ES-I3 (cell line): ENCODE measurements around the gene PRSS53.

ENCODE experiments used
- H3K36me3 ChIP-seq: 2 replicates; pipeline ENCODE4 v1.6.1; 2013; ENCODE audit warnings: mild to moderate bottlenecking, low read length, control low read depth, moderate library complexity; ENCODE audit not compliant: insufficient read depth
- H3K4me1 ChIP-seq: 2 replicates; pipeline ENCODE4 v1.6.1; 2013; ENCODE audit warnings: mild to moderate bottlenecking, control low read depth, low read length; ENCODE audit not compliant: insufficient read depth
- H3K9ac ChIP-seq: 2 replicates; pipeline ENCODE4 v1.6.1; 2013; ENCODE audit warnings: low read depth, mild to moderate bottlenecking, low read length, moderate library complexity
- H3K9me3 ChIP-seq: 2 replicates; pipeline ENCODE4 v1.6.1; 2013; ENCODE audit warnings: mild to moderate bottlenecking, low read length, moderate library complexity; ENCODE audit not compliant: control insufficient read depth, insufficient read depth

The PRSS53 gene

GRCh38 chr16:31042866-31043265 is 45.9 kb downstream of the PRSS53 start:
- H3K36me3 ChIP-seq, result peaks cover 2% of the 10 kb centered on the region; the same call in 1 of the 2 replicates
- peak overlapping the region; percentile 54 for H3K9ac ChIP-seq
- H3K4me1 ChIP-seq, result no peaks in the 10 kb centered on the region
- no peaks in the 10 kb centered on the region for H3K9me3 ChIP-seq

DNA sequence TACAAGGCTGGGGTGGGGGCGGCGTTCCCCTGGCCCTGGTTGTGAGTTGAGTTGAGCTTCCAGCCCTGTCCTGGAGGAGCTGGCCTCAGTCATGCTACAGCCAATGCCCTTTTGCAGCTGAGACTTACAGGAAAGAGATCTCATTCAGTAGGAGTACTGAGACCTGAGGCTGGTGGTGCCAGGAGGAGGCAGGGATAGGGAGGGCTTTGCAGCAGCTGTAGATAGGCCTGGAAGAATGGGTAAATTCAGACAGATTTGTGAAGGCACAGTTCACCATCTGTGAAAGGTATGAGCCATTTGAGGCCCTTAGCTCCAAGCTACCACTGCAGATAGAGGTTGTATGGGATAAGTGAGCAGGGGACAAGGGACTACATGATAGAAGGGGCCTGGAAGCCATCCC is 49.8 kb downstream of the PRSS53 start:
- Histone ChIP-seq H3K9ac (no peak overlapping the region), H3K36me3 (peaks cover 2% of the 10 kb centered on the region; the same call in 1 of the 2 replicates), H3K4me1 (no peaks in the 10 kb centered on the region), H3K9me3 (no peaks in the 10 kb centered on the region)

DNA sequence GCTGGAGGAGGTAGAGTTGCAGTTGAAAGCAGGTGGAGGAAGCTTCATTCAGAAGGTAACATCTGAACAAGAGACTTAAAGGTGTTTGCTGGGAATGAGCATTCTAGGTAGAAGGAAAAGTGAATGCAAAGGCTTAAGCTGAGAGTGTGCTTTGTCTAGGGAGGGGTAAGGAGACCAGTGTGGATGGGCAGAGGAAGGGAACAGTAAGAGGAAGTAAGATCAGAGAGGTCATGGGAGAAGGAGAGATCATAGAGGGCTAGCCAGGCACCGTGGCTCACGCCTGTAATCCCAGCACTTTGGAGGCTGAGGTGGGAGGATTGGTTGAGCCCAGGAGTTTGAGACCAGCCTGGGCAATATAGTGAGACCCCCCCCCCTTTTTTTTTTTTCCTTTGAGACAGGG is 52.1 kb downstream of the PRSS53 start:
- Histone ChIP-seq H3K4me1 (no peaks in the 10 kb centered on the region), H3K9ac (no peak overlapping the region), H3K36me3 (peaks cover 2% of the 10 kb centered on the region; the same call in 1 of the 2 replicates), H3K9me3 (no peaks in the 10 kb centered on the region)

DNA sequence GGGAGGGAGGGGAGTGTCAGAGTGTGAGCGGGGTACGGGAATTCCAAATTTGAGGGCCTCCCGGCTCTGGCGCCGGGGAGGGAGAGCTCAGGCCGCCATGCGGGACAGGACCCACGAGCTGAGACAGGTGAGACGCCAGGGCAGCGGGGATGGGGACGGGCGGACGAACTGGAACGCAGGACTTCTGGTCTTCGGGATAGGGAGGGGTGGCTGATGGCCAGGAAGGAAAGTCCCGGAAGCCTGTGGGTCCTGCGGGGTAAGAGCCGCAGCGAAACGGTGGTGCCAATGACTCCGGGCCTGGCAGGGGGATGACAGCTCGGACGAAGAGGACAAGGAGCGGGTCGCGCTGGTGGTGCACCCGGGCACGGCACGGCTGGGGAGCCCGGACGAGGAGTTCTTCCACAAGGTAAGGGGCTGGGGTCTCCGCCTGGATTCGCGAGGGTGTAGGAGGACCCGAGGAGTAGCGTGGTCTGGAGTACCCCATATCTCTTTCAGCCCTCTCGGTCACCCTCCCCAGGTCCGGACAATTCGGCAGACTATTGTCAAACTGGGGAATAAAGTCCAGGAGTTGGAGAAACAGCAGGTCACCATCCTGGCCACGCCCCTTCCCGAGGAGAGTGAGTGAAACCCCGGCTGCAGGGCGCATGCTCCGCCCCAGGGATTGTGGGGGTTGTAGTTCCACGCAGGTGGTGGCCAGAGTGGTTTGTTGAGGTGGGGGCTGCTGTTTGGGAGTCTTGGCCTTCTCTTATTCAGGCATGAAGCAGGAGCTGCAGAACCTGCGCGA is 54.8 kb downstream of the PRSS53 start:
- Histone ChIP-seq H3K9ac (peak overlapping the region; percentile 79), H3K36me3 (no peaks in the 10 kb centered on the region), H3K9me3 (no peaks in the 10 kb centered on the region), H3K4me1 (no peaks in the 10 kb centered on the region)
